ENCODE results near the gene GNAO1.
"Not testable (repeated sequence)": the region's sequence is repeated elsewhere in the genome, so short reads cannot be mapped to it uniquely, and the experiment has no call there.

Gene GNAO1

GRCh38 chr16:56370875-56371659 lies 179.8 kb downstream of the GNAO1 start:
- DNase-seq = no peak

- DNase-seq = no peak
Observed at GRCh38 chr16:56371660-56371937, 180.3 kb downstream of the GNAO1 start.

- DNase-seq = no peak
Observed at GRCh38 chr16:56372013-56372634, 180.8 kb downstream of the GNAO1 start.

- no peak for DNase-seq
Observed at GRCh38 chr16:56373003-56373402, 181.7 kb downstream of the GNAO1 start.

GRCh38 chr16:56375792-56376191 lies 184.5 kb downstream of the GNAO1 start:
- not testable (repeated sequence) for DNase-seq

- DNase-seq = not testable (repeated sequence)
Observed at GRCh38 chr16:56379044-56379443, 187.8 kb downstream of the GNAO1 start.

- DNase-seq = not testable (repeated sequence)
Observed at GRCh38 chr16:56380778-56381485, 189.6 kb downstream of the GNAO1 start.

- DNase-seq = no peak
Observed at GRCh38 chr16:56382459-56382858, 191.2 kb downstream of the GNAO1 start.

- no peak for DNase-seq
Observed at GRCh38 chr16:56382901-56383355, 191.6 kb downstream of the GNAO1 start.

GRCh38 chr16:56384074-56384721 lies 192.9 kb downstream of the GNAO1 start:
- DNase-seq = no peak

- no peak for DNase-seq
Observed at GRCh38 chr16:56387396-56387795, 196.1 kb downstream of the GNAO1 start.

GRCh38 chr16:56388209-56388608 lies 196.9 kb downstream of the GNAO1 start:
- no peak for DNase-seq

GRCh38 chr16:56389554-56389953 lies 198.3 kb downstream of the GNAO1 start:
- DNase-seq = no peak

GRCh38 chr16:56396724-56397123 lies 205.4 kb downstream of the GNAO1 start:
- DNase-seq = not testable (repeated sequence)

GRCh38 chr16:56399047-56399446 lies 207.8 kb downstream of the GNAO1 start:
- DNase-seq = no peak

GRCh38 chr16:56399486-56399885 lies 208.2 kb downstream of the GNAO1 start:
- no peak for DNase-seq

GRCh38 chr16:56400458-56400857 lies 209.2 kb downstream of the GNAO1 start:
- peak; percentile 13 for DNase-seq

GRCh38 chr16:56401482-56401881 lies 210.2 kb downstream of the GNAO1 start:
- no peak for DNase-seq

- DNase-seq = no peak
Observed at GRCh38 chr16:56405977-56406672, 214.8 kb downstream of the GNAO1 start.

Measured in NCI-H2227 treated with DMSO at 0.1 percent for 48 hours (cell line).